Epithelial cell of proximal tubule (primary cell): Measurements from ENCODE around the gene ARPC4. TPM values are rescaled to one million over a fixed set of nuclear protein-coding genes. Genes with fewer than 3 reads are reported as not detected.
"Not testable (repeated sequence)": the region's sequence is repeated elsewhere in the genome, so short reads cannot be mapped to it uniquely, and the experiment has no call there.

Experiments
- DNase-seq: peaks from one replicate; pipeline ENCODE4 v3.0.0-alpha.2; 2011; ENCODE audit warnings: low read depth
- H3K4me3 ChIP-seq: 2 replicates; pipeline ENCODE4 v1.5.1; 2011; ENCODE audit warnings: low read depth, mild to moderate bottlenecking, low read length
- CTCF ChIP-seq: conservative IDR thresholded peaks from 2 replicates; pipeline ENCODE4 v1.5.1; 2012; ENCODE audit warnings: low read depth, mild to moderate bottlenecking, low read length
- total RNA-seq: library from RNA; depleted of rRNA; stranded (reverse); fragments of >200 nt; gene quantifications from 2 replicates; pipeline ENCODE4 v1.2.3, GENCODE V29; 2015

ARPC4 gene
- total RNA-seq, 1 donor from 2014 or later = 153 TPM

GRCh38 chr3:9838856-9839255 is 46.0 kb downstream of the ARPC4 start:
- no peak overlapping the region for H3K4me3 ChIP-seq
- no peak for TF ChIP-seq CTCF
- no peak for DNase-seq

GRCh38 chr3:9841015-9841414 is 48.1 kb downstream of the ARPC4 start:
- no peak overlapping the region for H3K4me3 ChIP-seq
- DNase-seq = no peak
- TF ChIP-seq CTCF = no peak

- TF ChIP-seq CTCF = no peak
- H3K4me3 ChIP-seq = peak within 1 kb of the TSS; percentile 75
- DNase-seq = peak; percentile 41
Observed at GRCh38 chr3:9843715-9844438, 51.0 kb downstream of the ARPC4 start, which contains the start of gene RPUSD3. Gene RPUSD3 (minus strand): TSS chr3:9844008. CDS start chr3:9843990, 18 bp downstream.

- no peak overlapping the region for H3K4me3 ChIP-seq
- no peak for DNase-seq
- TF ChIP-seq CTCF = no peak
Observed at GRCh38 chr3:9846231-9846630, 53.3 kb downstream of the ARPC4 start.

GRCh38 chr3:9846931-9847488 is 54.1 kb downstream of the ARPC4 start:
- no peak overlapping the region for H3K4me3 ChIP-seq
- DNase-seq = no peak
- TF ChIP-seq CTCF = no peak

GRCh38 chr3:9847870-9848269 is 55.0 kb downstream of the ARPC4 start:
- H3K4me3 ChIP-seq, DNase-seq: not testable (repeated sequence)

- not testable (repeated sequence) for H3K4me3 ChIP-seq, DNase-seq
- TF ChIP-seq CTCF = peak; percentile 57
Observed at GRCh38 chr3:9848860-9849259, 56.0 kb downstream of the ARPC4 start.

GRCh38 chr3:9851383-9851782 is 58.5 kb downstream of the ARPC4 start:
- DNase-seq = not testable (repeated sequence)

GRCh38 chr3:9851926-9852325 is 59.0 kb downstream of the ARPC4 start:
- not testable (repeated sequence) for DNase-seq, H3K4me3 ChIP-seq

More at GRCh38 chr3:9851383-9851782, 58.5 kb downstream of the ARPC4 start:
- not testable (repeated sequence) for H3K4me3 ChIP-seq
